Activated CD4-positive, alpha-beta T cell treated with anti-CD3 and anti-CD28 coated beads, Interleukin-2, amount 50 U/mL, for 24 hours (primary cell): Measurements from ENCODE around the gene CORO2A.
"Not testable (repeated sequence)": the region's sequence is repeated elsewhere in the genome, so short reads cannot be mapped to it uniquely, and the experiment has no call there.

Source experiments
- DNase-seq, 2 donors: peaks; one replicate each; pipeline ENCODE4 v3.0.0-alpha.2; 2020; ENCODE audit warnings: low read depth in 1 of 2, low spot score in 1 of 2

CORO2A gene

DNA sequence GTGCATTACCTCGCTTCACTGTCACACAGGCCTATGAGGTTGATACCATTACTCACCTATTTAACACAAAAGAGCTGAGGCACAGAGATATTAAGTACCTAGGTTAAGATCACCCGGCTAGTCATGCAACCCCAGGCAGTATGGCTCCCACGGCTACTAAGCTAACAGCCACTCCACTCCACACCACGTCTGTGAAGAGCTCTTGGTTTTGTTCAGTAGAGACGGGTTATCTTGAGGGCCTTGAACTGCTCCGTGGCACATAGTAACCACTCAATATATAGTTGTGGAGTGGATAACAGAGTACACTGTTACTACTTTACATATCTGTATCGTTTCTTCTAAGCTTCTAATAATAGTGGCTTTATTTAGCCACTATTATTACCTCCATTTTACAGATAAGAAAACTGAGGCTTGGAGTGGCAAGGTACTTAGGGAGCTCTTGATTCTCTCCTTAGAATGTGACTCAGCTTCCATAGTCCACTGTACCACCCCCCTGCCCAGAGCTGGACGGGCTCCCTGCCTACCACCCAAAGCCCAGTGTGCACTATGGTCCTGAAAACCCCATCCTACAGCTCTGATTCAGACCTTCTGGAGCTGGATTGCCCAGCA is 1.0 kb upstream of the CORO2A start:
- DNase-seq = no peak

DNA sequence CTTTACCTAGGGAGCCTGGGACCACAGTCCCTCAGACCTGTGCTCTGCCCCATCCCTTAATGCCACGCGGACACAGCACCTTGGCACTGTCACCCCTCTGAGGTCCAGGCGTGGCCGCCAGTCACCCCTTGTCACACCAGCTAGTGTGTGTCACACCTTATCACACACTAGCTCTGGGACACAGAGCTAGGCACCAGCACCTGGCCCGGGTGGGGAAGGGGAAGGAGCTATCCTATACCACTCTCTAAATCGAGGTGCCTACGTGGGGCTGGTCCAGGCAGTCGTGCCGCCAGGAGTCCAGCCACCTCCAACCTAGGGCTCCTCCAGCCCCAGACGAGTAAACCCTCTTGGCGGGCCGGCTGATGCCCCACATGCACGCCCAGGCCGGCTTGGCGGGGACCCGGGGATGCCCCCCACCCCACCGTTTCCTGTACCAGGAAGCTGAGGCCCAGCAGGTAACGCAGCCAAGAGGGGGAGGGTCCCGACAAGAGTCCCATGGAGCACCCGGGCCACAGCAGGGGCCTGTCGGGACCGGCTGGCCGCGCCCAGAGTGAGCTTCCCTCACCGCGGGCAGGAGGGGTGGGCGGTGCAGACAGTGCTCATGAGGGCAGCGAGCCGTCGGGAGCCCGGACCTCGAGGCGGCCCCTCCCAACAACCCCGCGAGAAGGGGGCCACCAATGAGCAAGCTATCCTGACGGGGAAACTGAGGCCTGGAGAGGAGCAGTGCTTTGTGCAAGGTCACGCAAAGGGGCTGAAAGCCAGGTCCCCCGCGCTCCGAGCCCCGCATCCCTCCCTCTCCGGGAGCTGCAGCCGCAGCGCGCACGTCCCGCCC is 550 bp downstream of the CORO2A start:
- DNase-seq = no peak

DNA sequence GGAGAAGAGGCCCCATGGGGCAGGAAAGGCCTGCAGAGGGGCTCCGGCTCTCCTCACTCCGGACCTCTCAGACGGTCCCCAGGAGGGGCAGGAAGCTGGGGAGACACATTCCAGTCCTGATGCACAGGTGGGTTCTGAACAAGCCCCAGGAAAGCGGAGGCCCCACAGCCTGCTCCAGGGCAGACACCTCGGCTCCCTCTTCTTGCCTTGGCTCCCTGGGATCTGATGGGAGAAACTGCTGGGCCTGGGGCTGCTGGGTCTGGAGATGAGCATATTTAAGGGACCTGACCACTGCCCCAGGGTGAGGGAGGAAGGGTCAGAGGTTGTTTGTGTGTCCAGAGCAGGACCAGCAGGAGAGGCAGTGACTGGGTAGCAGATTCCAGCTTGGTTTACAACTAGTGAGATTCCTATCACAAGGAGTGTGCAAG is 1.2 kb downstream of the CORO2A start:
- no peak for DNase-seq

DNA sequence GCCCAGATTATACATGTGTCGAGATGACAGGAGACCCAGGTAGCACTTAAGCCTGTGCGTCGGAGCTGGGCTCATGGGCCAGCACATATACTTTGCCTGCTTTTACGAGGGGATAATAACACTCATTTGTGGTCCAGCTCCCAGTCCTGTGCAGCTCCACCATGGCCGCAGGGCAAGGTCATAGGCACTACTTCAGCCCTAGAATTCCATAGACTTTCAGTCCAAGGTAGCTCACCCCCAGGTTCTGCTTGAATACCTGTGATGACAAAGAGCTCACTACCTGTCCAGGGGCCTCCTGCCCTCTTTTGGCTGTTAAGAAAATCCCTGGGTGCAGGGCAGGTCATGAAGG is 1.7 kb downstream of the CORO2A start:
- no peak for DNase-seq

DNA sequence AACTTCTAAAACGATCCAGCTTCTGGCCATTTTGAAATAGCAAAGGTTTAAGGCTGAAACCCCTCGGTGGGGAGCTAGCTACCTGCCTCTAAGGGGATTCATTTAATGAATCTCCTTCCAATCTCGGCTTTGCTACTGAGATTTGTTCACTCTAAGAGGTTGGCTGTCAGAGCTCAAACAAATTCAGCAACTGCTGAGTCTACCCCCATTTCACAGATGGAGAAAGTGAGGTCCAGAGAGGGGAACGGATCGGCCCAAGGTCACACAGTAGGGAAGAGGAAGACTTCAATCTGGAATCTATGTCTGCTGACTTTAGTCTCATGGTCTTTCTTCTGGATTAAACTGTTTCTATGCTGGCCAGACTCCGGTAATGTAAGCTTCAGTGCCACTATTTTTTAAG is 3.0 kb downstream of the CORO2A start:
- no peak for DNase-seq

DNA sequence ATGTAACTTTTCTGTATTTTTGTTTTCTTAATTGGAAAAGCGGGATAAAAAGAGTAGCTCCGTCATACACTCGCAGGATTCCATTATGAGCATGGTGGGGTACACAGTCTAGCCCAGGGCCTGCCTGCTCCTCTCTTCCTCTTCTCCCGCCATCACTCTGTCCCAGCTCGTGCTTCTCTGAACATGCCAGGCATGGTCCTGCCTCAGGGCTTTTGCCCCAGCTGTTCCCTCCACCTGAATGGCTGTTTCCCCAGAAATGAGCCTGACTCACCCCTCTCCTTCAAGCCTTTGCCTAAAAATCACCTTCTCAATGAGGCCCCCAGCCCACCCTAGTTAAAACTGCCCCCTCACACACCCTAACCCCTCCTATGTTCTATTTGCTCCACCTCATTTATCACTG is 4.5 kb downstream of the CORO2A start:
- DNase-seq = no peak

- DNase-seq = no peak
Measured at GRCh38 chr9:98186236-98186635, 6.2 kb downstream of the CORO2A start.

- no peak for DNase-seq
Measured at GRCh38 chr9:98185611-98186171, 6.7 kb downstream of the CORO2A start.

DNA sequence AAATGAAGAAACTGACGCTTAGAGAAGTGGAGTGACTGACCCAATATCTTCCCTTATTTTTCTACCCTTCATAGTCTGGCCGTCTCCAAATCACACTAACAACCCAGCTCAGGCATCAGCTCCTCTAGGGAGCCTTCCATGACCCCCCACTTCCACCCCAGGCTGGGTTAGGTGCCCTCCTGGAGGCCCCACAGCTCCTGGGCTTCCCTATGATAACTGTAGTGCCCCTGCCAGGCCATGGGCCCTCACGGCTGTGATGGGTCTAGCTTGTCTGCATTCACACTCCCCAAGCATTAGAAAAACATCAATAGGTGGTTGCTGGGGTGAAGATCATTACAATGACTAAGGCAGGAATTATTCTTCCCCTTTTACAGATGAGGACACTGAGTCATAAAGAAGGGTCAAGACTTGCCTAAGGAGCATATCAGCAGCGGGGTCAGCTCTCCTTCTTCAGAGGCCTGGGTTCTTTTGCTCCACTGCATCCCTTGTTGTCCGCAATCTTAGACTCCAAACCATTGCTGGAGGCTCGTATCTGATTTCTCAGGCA is 7.3 kb downstream of the CORO2A start:
- no peak for DNase-seq

- no peak for DNase-seq
Measured at GRCh38 chr9:98184326-98184725, 8.1 kb downstream of the CORO2A start.

- DNase-seq = no peak
Measured at GRCh38 chr9:98182889-98183599, 9.4 kb downstream of the CORO2A start.

- DNase-seq = no peak
Measured at GRCh38 chr9:98182069-98182820, 10.2 kb downstream of the CORO2A start.

GRCh38 chr9:98181746-98182068 is 10.7 kb downstream of the CORO2A start:
- no peak for DNase-seq

DNA sequence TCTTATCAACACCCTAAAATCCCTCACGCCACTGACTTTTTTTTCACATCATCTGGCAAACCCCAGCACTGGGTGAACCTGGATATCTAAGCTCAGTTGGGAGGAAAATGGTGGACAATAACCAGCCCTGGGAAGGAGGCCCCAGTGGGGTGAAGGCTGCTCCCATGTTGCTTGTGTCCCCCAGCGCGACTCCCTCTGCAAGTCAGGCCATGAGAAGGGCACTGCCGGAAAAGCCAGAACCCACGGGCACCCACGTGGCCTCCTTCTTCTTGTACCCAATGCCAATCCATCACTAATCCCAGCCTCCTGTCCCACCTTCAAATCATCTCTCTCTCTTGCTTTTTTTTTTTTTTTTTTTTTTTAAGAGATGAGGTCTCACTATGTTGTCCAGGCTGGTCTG is 11.4 kb downstream of the CORO2A start:
- no peak for DNase-seq

GRCh38 chr9:98178874-98179850 is 13.3 kb downstream of the CORO2A start:
- no peak for DNase-seq

DNA sequence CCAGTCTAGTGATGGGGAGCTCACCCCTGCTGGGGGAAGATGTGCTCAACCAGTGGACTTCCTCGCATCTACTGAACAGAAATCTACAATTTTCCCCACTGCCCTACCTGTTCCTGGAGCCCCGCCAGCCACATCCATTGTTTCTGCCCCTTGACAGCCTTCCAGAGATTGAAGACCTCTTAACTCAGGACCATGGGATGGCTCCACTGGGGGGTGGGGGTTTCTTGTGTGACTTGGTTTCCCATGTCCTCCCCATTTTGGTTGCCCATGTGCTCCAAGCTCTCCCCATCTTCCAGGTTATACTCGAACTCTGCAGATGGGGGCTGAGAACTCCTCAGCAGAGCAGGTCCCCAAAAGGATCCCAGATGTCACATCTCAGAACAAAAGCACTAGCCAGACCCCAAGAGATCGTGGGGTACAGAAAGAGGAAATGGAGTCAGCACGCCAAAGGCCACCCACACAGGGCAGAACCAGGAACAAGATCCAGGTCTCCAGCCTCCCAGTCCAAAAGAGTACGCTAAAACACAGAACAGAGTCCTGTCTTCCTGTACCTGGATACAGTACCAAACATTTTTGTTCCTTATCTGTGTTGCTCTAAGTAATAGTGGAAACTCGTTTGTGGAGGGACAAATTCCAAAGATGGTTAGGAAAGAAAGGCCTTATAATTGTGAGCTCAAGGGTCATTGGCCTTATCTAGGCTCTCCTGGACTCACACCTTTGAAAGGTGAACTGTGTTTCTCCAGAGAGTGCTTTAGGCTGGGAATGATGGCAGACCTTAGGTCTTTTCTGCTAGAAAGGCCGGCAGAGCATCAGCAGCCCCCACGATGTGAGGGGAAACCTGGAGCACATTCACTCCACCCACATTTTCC is 15.8 kb downstream of the CORO2A start:
- no peak for DNase-seq

- DNase-seq = no peak
Measured at GRCh38 chr9:98175762-98176161, 16.7 kb downstream of the CORO2A start.

DNA sequence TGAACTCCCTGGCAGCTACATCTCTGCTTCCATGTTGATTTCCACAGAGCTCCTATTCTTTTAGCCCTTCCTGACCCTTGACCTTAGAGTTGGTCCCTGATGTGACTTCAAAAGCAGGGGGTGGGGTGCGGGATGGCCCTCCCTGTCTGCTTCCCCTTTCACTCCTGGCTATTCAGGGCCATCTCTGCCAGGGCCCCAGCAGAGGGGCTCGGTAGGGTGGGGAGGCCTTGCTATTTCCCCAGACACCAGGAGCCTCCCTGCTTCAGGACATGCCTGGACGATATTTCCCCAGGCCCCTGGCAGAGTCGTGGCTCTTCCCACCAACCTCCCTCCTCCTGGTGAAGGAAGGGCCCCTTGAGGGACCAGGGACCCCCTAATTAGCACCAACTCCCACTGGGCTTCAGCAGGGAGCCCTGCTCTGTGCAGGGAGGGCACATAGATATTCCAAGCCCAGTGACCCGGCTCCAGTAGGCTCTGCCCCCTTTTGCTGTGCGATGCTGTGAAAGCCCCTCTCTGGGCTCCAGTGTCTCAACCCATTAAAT is 17.3 kb downstream of the CORO2A start:
- no peak for DNase-seq

GRCh38 chr9:98174502-98174918 is 17.9 kb downstream of the CORO2A start:
- DNase-seq = not testable (repeated sequence)
